Measurements from ENCODE around the gene SORBS2. TPM values are rescaled to one million over a fixed set of nuclear protein-coding genes. Genes with fewer than 3 reads are reported as not detected.
A peak's percentile ranks its signal among the peaks of the same experiment; 100 is the strongest.

The SORBS2 gene
- polyA plus RNA-seq, 2 of the 4 experiments (the other 2 are of a cell fraction), result 0.23 to 0.90 TPM

DNA sequence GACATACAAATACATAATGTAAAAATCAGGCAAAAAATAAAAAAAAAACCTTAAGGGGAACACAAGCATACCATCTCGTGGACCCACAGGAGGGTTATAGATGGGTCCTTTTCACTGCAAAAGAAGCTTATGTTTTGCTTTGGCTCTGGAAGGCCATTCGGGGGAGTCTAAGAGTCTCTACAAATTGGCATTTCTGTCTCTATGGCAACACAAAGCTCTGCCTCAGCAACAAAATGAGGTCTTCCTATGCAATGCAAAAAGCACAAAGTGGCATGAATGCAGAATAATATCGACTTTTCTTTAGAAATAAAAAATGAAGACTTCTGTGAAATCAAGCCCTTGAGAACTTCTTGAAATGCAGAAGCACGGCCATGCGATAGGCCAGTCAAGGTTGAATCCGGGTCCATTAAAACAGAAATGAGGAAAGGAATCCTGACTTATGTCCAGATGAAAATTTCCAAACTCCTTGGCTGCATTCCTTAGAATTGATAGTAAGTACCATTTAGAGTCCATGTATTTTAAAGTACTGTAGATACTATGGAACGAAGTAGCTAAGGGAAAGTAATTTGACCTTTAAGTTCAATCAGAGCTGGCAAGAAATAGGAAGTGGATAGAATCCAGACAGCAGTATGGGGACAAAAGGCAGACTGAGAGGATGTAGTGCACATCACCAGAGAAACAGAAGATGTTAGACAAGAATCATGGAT is 213.0 kb downstream of the SORBS2 start:
- H3K4me2 ChIP-seq, result no peak overlapping the region
- ChIA-PET CTCF (interaction anchor here (1.0 to 2.8 kb wide), 8 partner anchors 11 to 539 kb away, joined by 3 to 14 read pairs (median 8); partner anchors contain the start of gene CCDC110), POLR2A (no interaction called here)
- ATAC-seq (no peak), DNase-seq (ENCODE audit: low read depth in 1 of 2, low spot score in 1 of 2) (no peak), FAIRE-seq (no peak)
- H3K9me3 ChIP-seq, result no peaks in the 10 kb centered on the region
- TF ChIP-seq HOXB13 (CRISPR knock-in tag; IDR thresholded peaks at IDR 0.05; ENCODE audit: low read depth), result no peak
- TF ChIP-seq NPAS2 (CRISPR knock-in tag; IDR thresholded peaks at IDR 0.05; ENCODE audit: borderline replicate concordance), result no peak
- TF ChIP-seq TP53 (CRISPR knock-in tag; IDR thresholded peaks at IDR 0.05), result no peak
- no peaks in the 10 kb centered on the region for H3K4me1 ChIP-seq
- H3K27ac ChIP-seq, result no peak overlapping the region
- 49% methylated on average over 7 of the region's 7 CpGs for WGBS (ENCODE audit: missing lambda C conversion rate)
- H3K4me3 ChIP-seq, result no peak overlapping the region

DNA sequence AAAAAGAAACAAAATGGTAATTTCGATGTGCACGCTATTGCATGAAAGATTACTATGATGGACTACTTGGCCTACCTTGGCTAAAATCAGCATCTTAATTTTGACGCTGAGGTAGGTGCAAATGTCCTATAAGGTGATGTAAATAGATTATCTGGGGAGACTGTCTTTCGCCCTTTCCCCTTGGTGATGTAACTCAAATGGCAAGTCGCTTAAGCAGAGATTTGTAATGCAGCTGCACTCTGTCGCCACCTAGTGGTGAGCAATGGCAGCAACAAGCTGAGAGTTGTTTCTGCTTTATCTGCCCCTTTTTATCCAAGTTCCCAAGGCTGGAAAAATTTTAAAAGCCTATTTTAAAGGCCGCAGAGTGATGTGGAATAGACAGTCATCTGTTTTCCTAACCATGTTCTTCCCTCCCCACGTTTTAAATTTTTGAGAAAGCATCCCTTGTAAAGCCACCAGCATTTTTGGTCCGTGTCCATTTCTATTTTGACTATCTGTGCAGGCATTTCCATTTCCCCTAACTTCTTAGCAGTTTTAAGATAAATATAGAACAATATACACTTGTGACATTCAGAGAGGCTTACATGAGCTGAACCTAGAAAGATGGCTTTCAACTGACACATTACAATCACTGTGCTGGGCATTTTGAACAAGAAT is 214.3 kb downstream of the SORBS2 start:
- ChIA-PET CTCF (interaction anchor here (0.8 to 2.8 kb wide), 22 partner anchors 10 to 554 kb away, joined by 3 to 23 read pairs (median 4); partner anchors contain the start of gene CCDC110), POLR2A (no interaction called here)
- DNase-seq (ENCODE audit: low read depth in 1 of 2, low spot score in 1 of 2) (peak; percentile 35 to 69), FAIRE-seq (peak; percentile 54), ATAC-seq (peak; percentile 68 to 77)
- H3K4me1 ChIP-seq, result no peaks in the 10 kb centered on the region
- H3K4me2 ChIP-seq, result 0 out of 3 replicates have a peak overlapping the region, but pooled peaks have one; percentile 35
- whole genome bisulfite sequencing (ENCODE audit: missing lambda C conversion rate), result 26% methylated on average over 9 of the region's 9 CpGs
- no peaks in the 10 kb centered on the region for H3K9me3 ChIP-seq
- no peak overlapping the region for H3K27ac ChIP-seq
- TF ChIP-seq, protein P1, sequence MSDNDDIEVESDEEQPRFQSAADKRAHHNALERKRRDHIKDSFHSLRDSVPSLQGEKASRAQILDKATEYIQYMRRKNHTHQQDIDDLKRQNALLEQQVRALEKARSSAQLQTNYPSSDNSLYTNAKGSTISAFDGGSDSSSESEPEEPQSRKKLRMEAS (IDR thresholded peaks at IDR 0.05), result no peak
- TF ChIP-seq KDM1A (IDR thresholded peaks at IDR 0.05; ENCODE audit: low read depth) (no peak), ZC3H11A (IDR thresholded peaks at IDR 0.05) (no peak), RAD21 (conservative IDR thresholded peaks at IDR 0.05 in 1 of 2, IDR thresholded peaks at IDR 0.05 in 1 of 2) (peak; percentile 74 to 81), CHD4 (IDR thresholded peaks at IDR 0.05; ENCODE audit: borderline replicate concordance) (no peak), CEBPB (IDR thresholded peaks at IDR 0.05) (peak in 1 of 2 experiments; percentile 55; a peak in 1 of 4 replicates), MYC (IDR thresholded peaks at IDR 0.05; ENCODE audit: borderline replicate concordance, low read length) (no peak), SMC3 (IDR thresholded peaks at IDR 0.05) (peak; percentile 74), FOXS1 (CRISPR knock-in tag; IDR thresholded peaks at IDR 0.05) (no peak), EHF (CRISPR knock-in tag; IDR thresholded peaks at IDR 0.05) (no peak), EP300 (IDR thresholded peaks at IDR 0.05) (no peak), TFCP2L1 (CRISPR knock-in tag; IDR thresholded peaks at IDR 0.05) (no peak), HEYL (CRISPR knock-in tag; IDR thresholded peaks at IDR 0.05) (no peak), RNF2 (IDR thresholded peaks at IDR 0.05; ENCODE audit: borderline replicate concordance, low read depth) (no peak)
- TF ChIP-seq, protein P2, sequence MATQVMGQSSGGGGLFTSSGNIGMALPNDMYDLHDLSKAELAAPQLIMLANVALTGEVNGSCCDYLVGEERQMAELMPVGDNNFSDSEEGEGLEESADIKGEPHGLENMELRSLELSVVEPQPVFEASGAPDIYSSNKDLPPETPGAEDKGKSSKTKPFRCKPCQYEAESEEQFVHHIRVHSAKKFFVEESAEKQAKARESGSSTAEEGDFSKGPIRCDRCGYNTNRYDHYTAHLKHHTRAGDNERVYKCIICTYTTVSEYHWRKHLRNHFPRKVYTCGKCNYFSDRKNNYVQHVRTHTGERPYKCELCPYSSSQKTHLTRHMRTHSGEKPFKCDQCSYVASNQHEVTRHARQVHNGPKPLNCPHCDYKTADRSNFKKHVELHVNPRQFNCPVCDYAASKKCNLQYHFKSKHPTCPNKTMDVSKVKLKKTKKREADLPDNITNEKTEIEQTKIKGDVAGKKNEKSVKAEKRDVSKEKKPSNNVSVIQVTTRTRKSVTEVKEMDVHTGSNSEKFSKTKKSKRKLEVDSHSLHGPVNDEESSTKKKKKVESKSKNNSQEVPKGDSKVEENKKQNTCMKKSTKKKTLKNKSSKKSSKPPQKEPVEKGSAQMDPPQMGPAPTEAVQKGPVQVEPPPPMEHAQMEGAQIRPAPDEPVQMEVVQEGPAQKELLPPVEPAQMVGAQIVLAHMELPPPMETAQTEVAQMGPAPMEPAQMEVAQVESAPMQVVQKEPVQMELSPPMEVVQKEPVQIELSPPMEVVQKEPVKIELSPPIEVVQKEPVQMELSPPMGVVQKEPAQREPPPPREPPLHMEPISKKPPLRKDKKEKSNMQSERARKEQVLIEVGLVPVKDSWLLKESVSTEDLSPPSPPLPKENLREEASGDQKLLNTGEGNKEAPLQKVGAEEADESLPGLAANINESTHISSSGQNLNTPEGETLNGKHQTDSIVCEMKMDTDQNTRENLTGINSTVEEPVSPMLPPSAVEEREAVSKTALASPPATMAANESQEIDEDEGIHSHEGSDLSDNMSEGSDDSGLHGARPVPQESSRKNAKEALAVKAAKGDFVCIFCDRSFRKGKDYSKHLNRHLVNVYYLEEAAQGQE (IDR thresholded peaks at IDR 0.05), result no peak
- TF ChIP-seq, protein P3, sequence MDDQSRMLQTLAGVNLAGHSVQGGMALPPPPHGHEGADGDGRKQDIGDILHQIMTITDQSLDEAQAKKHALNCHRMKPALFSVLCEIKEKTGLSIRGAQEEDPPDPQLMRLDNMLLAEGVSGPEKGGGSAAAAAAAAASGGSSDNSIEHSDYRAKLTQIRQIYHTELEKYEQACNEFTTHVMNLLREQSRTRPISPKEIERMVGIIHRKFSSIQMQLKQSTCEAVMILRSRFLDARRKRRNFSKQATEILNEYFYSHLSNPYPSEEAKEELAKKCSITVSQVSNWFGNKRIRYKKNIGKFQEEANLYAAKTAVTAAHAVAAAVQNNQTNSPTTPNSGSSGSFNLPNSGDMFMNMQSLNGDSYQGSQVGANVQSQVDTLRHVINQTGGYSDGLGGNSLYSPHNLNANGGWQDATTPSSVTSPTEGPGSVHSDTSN (IDR thresholded peaks at IDR 0.05), result no peak
- TF ChIP-seq, protein P4, sequence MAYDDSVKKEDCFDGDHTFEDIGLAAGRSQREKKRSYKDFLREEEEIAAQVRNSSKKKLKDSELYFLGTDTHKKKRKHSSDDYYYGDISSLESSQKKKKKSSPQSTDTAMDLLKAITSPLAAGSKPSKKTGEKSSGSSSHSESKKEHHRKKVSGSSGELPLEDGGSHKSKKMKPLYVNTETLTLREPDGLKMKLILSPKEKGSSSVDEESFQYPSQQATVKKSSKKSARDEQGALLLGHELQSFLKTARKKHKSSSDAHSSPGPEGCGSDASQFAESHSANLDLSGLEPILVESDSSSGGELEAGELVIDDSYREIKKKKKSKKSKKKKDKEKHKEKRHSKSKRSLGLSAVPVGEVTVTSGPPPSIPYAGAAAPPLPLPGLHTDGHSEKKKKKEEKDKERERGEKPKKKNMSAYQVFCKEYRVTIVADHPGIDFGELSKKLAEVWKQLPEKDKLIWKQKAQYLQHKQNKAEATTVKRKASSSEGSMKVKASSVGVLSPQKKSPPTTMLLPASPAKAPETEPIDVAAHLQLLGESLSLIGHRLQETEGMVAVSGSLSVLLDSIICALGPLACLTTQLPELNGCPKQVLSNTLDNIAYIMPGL (CRISPR knock-in tag; IDR thresholded peaks at IDR 0.05; ENCODE audit: borderline replicate concordance), result no peak
- TF ChIP-seq, protein P5, sequence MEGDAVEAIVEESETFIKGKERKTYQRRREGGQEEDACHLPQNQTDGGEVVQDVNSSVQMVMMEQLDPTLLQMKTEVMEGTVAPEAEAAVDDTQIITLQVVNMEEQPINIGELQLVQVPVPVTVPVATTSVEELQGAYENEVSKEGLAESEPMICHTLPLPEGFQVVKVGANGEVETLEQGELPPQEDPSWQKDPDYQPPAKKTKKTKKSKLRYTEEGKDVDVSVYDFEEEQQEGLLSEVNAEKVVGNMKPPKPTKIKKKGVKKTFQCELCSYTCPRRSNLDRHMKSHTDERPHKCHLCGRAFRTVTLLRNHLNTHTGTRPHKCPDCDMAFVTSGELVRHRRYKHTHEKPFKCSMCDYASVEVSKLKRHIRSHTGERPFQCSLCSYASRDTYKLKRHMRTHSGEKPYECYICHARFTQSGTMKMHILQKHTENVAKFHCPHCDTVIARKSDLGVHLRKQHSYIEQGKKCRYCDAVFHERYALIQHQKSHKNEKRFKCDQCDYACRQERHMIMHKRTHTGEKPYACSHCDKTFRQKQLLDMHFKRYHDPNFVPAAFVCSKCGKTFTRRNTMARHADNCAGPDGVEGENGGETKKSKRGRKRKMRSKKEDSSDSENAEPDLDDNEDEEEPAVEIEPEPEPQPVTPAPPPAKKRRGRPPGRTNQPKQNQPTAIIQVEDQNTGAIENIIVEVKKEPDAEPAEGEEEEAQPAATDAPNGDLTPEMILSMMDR (IDR thresholded peaks at IDR 0.05), result peak; percentile 80
- no peak overlapping the region for H3K4me3 ChIP-seq
